ENCODE measurements around the gene TSNAX. TPM values are rescaled to one million over a fixed set of nuclear protein-coding genes. Genes with fewer than 3 reads are reported as not detected.
"Not testable (repeated sequence)": the region's sequence is repeated elsewhere in the genome, so short reads cannot be mapped to it uniquely, and the experiment has no call there.

The TSNAX gene, protein sequence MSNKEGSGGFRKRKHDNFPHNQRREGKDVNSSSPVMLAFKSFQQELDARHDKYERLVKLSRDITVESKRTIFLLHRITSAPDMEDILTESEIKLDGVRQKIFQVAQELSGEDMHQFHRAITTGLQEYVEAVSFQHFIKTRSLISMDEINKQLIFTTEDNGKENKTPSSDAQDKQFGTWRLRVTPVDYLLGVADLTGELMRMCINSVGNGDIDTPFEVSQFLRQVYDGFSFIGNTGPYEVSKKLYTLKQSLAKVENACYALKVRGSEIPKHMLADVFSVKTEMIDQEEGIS
- polyA plus RNA-seq (ENCODE audit: insufficient read length in 4 of 4), result 10 to 100 TPM; 39.1 to 68.4 (median 54.0) TPM

DNA sequence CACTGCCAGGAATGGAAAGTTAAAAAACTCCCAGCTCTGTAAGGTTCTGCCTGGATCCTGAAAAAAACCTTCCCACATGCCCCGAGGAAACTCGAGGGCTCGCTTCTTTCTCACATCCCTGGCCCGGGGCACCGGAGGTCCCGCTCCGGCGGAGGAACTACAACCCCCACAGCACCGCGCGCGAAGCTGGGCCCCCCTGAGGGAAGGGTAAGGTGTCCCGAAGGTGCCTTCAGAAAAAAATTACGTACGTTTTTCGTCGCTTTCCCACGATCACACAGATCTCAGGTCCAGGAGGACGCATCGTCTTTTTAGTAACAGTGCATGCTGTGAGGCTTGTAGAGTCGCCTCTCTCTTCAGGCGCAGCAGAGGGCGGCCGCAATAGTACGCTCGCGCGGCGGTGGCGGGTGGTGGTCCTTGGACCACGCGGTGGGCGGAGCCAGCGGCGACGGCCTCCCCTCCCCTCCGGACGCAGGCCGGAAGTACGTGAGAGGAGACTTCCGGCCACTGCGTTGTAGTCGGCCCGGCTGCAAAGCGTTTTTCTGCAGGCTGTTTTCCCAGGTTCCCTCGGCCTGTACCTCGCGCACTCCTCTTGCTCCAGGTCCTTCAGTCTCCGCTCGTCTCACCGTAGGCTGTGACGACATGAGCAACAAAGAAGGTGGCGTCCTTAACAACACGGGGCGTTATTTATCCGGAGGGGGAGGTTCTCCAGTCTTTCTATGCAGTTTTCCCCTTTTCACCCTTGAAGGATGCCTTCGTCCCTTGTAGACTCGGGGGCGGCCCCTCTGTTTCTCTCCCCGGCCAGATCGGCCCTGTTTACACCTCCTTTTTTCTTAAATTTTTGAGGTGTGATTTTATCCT lies at the start of gene TSNAX:
Gene TSNAX (plus strand): TSS at position 498 of the 858 bp plus-strand sequence. CDS start 142 bp downstream, at position 640.
- DNase-seq (ENCODE audit: low read depth in 4 of 4, low spot score in 3 of 4), result peak; percentile 86 to 94 (median 91)

DNA sequence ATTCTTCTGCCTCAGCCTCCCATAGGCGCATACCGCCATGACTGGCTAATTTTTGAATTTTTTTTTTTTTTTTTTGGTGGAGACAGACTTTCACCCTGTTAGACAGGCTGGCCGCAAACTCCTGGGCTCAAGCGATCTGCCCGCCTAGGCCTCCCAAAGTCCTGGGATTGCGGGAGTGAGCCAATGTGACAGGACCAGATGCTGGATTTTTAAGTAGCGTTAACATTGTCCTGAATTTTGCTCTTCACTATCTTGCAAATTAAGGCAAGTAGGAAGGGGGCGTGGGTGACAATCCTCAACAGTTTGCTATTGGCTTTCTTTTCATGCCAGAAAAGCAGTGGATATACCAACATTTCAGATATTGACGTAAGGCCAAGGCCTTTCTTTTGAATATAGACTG lies 49.7 kb upstream of the TSNAX start:
- no peak for DNase-seq (ENCODE audit: low read depth in 4 of 4, low spot score in 3 of 4)

DNA sequence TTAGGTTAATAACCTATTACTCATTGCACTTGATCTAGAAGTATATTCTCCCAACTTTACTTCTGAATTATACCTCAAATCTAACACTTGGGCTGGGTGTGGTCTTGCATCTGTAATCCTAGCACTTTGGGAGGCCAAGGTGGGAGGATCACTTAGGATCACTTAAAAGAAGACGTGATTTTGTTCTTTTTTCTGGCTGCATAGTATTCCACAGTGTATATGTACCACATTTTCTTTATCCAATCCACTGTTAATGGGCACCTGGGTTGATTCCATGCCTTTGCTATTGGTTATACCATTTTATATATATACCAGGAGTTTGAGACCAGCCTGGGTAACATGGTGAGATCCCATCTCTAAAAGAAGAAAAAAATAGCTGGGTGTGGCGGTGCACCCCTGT lies 48.5 kb upstream of the TSNAX start:
- DNase-seq (ENCODE audit: low read depth in 4 of 4, low spot score in 3 of 4), result no peak

DNA sequence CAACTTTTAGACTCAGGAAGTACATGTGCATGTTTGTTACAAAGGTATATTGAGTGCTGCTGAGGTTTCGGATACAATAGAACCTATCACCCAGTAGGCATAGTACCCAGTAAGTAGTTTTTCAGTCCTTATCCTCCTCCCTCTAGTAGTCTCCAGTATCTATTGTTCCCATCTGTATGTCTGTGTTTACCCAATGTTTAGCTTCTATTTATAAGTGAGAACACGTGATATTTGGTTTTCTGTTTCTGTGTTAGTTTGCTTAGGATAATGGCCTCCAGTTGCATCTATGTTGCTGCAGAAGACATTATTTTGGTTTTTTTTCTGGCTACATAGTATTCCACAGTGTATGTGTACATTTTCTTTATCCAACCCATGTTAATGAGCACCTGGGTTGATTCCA lies 47.2 kb upstream of the TSNAX start:
- no peak for DNase-seq (ENCODE audit: low read depth in 4 of 4, low spot score in 3 of 4)

DNA sequence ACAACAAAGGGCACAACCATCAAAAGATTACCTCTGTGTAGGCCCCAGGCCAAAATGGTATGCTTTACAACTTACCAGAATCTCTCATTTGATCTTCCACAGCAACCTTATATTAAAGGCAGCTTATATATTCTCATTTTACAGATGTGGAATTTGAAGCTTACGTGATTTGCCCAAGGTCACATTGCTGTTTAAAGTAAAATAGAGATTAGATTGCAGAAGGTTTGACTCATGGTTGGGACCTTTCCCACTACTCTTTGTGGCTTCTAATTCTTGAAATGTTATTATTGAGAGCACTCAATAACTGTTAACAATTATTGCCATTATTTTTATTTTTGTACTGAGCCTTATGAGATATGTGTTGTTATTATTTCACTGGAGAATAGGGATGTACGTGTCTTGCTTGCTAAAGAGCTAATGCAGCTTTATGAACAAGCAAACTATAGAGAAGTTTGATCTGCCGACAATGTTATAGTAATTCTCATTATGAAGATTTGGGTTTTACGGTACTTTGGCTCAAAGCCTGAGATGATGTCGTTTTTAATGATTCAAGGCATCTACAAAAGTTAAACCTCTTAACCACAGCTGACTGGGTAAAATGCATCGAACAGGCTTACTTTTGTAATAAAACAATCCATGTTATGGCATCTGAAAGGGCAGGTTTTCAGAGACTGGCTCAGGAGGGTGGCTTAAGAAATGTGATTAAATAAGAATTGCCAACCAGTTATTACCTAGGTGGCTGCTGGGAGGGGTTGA lies 43.3 kb upstream of the TSNAX start:
- DNase-seq (ENCODE audit: low read depth in 4 of 4, low spot score in 3 of 4), result no peak

DNA sequence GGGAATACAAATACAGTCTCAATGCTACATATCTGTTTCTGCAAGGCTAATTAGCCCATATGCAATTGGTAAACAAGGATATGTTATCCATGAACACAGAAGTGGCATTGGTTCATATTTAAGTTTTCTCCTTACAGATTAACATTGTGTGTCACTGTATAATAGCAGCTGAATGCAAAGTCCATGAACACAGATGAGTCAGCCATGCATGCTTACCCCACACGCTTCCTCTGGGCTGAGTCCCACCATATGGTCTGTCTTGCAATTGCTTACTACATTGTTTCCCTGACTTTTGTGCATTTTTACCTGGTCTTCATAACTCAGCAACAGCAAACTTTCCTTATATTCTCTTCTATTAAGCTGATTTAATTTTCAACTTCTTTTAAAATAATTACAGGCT lies 41.5 kb upstream of the TSNAX start:
- no peak for DNase-seq (ENCODE audit: low read depth in 4 of 4, low spot score in 3 of 4)

DNA sequence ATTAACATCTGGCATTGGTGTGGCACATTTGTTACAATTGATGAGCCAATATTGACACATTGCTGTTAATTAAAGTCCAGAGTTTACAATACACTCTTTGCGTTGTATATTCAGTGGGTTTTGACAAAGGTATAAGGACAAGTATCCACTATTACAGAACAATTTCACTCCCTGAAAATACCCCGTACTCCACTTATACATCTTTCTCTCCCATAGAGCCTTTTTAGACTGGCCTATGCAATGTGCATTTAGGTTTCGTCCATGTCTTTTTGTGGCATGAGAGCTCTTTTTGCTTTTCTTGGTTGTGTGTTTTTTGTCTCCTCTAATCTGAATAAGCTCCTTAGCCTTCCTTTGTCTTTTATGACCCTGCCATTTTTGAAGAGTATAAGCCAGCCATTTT lies 40.6 kb upstream of the TSNAX start:
- no peak for DNase-seq (ENCODE audit: low read depth in 4 of 4, low spot score in 3 of 4)

DNA sequence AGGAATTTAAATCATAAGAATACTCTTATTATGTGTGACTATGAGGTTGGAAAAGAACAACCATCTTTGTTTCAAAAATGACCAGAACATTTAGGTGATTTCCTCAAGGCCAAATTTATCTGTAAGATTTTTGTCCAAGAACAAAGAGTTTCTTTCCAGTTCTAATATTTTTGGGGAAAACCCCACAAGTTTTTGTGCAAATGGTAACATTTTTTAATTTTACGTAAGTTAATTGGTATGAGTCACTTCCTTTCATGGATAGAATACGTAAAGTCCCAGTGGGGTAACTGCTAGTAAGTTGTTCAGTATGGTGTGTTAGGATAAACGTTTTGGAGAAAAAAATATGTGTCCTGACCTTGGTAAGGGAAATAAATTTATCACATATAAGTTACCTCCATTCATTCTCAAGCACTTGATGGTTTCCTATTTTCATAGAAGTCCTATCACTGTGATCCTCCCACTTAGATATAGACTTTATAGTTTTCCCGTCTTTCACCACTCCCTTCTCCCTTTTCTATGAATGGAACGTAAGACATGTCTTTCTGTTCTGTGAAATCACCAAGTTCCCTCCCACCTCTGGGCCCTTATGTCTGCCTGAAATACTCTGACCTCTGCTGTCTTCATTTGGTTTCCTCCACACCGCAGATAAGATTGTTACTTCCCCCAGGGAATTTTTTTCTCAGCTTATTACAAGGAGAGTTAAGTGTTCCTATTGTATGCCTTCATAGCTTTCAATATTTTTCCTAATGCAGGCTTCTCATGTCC lies 34.9 kb upstream of the TSNAX start:
- no peak for DNase-seq (ENCODE audit: low read depth in 4 of 4, low spot score in 3 of 4)

DNA sequence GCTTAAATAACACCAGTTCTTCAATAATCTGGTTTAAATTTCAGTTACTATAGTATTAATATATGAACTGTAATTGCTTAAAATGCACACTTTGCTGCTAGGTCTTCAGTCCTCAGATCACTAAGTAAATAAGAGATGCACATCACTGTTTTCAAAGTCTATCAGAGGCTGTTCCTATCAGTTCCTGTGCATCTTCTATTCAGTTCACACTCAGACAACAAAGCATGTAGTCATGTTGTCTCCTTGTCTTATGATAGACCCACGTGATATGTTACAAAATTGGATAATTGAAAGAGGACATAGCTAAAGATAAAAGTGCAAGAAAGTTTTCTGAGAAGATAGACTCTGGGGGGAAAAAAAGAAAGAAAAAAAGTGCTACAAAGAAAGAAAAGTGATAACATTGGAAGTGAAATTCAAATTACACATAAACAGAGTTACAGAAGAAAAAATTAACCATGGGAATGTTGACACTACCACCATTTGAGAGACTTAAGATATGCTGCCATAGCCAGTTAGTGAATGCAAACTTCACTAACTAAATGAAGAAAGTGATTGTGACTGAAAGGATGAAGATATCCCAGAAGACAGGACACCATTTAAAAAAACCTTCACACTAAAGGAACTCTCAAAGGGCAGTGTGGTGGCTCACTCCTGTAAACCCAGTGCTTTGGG lies 33.9 kb upstream of the TSNAX start:
- no peak for DNase-seq (ENCODE audit: low read depth in 4 of 4, low spot score in 3 of 4)

DNA sequence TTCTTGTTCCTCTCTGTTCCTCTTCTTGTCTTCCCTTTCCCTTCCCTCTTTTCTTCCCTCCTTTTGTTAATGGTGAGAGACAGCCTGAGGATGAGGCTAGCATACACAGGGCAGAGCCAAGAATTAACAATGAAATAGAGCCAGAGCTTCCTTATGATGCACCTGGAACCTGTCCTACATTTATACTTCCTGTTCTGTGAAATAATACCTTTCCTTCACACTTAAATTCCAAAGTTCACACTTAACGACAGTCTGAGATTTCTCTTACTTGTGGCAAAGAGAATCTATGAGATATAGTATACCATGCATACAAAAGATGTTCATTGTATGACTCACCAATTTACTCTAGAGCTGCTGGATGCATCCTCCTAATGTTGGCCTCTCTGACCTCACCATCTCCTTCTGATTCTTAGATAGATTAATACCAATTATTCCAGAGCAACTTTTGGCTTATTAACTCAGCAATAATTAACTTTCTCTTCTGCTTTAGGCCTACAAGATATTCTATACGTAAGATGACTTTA lies 30.8 kb upstream of the TSNAX start:
- DNase-seq (ENCODE audit: low read depth in 4 of 4, low spot score in 3 of 4), result no peak

DNA sequence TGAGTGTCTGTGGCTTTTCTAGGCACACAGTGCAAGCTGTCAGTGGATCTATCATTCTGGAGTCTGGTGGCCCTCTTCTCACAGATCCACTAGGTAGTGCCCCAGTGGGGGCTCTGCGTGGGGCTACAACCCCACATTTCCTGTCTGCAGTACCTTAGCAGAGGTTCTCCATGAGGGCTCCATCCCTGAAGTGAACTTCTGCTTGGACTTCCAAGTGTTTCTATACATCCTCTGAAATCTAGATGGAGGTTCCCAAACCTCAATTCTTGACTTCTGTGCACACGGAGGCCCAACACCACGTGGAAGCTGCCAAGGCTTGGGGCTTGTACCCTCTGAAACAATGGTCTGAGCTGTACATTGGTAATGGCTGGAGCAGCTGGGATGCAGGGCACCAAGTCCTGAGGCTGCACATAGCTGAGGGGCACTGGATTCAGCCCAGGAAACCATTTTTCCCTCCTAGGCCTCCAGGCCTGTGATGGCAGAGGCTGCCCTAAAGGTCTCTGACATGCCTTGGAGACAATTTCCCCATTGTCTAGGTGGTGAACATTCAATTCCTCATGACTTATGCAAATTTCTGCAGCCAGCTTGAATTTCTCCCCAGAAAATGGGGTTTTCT lies 29.2 kb upstream of the TSNAX start:
- no peak for DNase-seq (ENCODE audit: low read depth in 4 of 4, low spot score in 3 of 4)

DNA sequence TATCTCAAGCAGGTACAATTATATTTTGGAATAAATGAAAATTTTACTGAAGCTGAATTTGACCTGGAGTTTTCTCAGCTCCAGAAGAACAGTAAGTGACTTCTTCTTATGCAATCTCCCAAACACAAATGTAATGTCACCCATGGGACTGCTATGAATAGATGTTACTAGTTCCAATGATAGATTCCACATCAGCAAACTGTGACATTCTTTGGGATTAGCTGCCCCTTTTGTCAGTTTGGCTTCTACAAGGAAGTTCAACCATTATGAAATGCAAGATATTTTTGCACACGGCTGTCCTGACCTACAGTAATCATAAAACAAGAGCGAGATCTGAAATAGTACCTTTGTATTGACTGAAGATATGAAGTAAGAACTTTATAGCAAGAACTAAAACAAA lies 27.8 kb upstream of the TSNAX start:
- DNase-seq (ENCODE audit: low read depth in 4 of 4, low spot score in 3 of 4), result no peak

DNA sequence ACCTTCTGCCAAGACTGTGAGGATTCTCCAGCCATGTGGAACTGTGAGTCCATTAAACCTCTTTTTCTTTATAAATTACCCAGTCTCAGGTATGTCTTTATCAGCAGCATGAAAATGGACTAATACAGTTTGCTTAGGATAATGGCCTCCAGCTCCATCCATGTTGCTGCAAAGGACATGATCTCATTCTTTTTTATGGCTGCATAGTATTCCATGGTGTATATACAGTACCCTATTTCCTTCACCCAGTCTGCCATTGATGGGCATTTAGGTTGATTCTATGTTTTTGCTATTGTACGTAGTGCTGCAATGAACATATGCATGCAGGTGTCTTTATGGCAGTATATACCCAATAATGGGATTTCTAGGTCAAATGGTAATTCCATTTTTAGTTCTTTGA lies 25.3 kb upstream of the TSNAX start:
- DNase-seq (ENCODE audit: low read depth in 4 of 4, low spot score in 3 of 4), result not testable (repeated sequence)

DNA sequence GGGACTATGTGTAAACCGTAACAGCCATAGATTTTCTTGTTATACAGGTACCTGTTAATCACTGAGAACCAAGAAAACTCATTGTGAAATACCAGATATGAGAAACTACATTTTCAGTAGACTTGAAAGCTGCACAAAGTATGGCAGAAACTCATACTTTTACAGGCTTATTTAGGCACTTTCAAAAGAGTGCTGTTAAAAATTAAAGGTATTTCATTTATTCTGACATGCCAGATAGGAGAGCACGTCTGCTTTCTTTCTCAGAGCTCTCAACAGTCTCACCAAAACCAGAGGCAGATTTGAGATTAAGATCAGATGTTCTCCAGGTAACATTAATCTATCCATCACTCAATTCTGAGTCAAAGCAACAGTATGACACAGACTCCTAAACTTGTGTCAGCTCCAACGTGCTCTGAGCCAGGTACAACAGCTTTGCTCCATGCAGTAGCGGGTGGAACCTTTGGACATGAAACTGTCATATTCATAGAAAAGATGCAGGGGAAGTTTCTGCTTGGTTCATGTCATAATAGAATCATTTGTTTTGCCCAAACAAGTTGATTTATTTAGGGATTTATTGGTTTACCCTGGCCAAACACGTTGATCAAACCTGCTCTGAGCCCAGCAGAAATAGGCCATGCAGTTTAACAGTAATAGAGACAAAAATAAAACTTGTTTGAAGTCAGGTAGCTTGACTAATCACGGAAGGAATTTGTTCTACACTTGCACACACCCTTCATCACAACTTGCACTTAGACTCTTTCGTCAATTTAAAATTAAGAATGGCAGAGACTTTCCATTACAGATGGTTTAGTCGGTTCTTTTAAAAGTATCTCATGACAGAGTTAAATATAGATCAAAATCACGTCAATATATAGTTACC lies 20.8 kb upstream of the TSNAX start:
- no peak for DNase-seq (ENCODE audit: low read depth in 4 of 4, low spot score in 3 of 4)

DNA sequence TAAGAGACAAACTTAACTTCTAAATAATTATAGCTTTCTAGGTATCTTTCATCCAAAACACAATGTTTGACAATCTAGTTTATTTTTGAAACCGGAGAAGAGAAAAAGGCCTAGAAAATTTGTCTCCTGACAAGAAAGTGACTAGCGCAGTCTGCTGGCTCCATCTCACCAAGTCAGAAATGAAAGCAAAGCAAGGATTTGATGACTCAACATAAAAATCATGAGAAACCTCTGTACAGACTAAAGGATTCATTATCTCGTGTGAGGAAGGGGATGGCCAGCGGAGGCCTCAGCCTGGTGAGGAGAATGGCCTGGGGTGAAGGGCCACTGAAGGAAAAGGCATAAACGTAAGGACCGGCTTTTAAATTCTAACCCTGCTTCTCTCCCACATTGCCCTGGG lies 20.0 kb upstream of the TSNAX start:
- no peak for DNase-seq (ENCODE audit: low read depth in 4 of 4, low spot score in 3 of 4)

DNA sequence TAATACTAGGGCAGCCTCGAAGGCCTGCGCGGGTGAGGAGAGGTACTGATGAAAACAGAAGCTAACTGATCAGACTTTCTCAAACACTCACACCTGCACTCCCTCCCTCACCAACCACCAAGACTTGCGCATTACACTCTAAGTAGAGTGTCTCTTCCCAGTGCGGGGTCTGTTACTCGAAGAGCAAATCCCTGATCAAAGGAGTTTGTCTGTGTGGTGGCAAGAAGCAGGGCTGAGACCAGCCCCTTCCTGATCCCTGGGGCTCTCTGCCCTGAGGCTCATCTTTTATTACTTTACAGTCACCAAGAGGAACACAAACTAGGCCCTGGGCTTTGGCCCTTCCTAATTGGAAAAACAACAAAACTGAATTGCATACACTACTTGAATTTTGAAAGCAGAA lies 19.5 kb upstream of the TSNAX start:
- no peak for DNase-seq (ENCODE audit: low read depth in 4 of 4, low spot score in 3 of 4)

DNA sequence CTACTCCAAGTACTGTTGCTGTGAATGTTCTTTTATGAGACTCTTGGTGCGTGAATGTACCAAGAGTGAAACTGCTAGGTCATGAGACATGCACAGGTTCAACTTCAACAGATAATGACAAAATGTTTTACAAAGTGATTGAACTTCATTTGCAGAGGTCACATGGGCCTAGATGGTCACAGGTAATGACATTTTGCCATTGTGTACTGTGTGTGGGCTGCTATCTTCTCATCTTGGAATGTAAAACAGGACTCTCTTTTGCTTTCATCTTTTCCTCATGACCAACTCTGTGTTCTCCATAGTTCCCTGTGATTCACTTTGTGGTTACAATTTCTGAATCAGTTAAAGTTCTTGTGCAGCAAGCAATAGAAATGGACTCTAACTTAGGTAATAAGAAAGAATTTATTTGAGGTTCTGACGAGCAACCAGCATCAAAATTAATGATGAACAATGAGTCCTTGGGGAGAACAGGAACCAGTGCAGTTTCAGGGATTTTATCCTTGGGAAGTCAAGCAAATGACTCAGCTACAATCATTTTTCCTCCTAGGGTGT lies 16.2 kb upstream of the TSNAX start:
- DNase-seq (ENCODE audit: low read depth in 4 of 4, low spot score in 3 of 4), result no peak

DNA sequence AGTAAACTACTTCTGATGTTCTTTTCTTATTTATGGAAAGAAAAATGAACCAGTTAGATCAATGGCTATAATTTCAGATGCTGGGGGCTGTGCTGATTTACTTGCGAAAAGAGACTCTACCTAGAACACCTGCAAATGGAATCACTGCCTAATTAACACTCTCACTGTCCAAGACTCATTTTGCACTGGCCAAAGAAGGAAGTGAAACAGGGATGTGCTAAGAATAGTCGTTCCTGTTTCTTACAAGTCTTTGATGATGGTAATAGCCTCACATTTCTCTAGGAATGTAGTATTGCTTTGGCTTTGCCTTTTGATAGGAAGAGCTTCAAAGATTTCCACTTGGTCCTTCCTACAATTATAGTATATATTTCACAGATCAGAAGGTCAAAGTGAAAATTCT lies 12.7 kb upstream of the TSNAX start:
- DNase-seq (ENCODE audit: low read depth in 4 of 4, low spot score in 3 of 4), result no peak

Measured in left renal pelvis (tissue), 4 donors.